Esophagus muscularis mucosa (tissue), 3 donors: ENCODE results near the gene TAS2R1.

Source experiments
- CTCF ChIP-seq, 3 experiments: fragments of 200-600 bp in 2 of 3; fragments of 450-650 bp in 1 of 3; sonication (generic) in 2 of 3; IDR thresholded peaks; one replicate each; pipeline ENCODE4 v1.5.1; 2017 to 2019; ENCODE audit warnings: antibody characterized with exemption in 3 of 3, mild to moderate bottlenecking in 2 of 3, moderate library complexity in 1 of 3
- POLR2AphosphoS5 ChIP-seq, 2 donors: sonication (generic); formaldehyde crosslinking; IDR thresholded peaks; one replicate each; pipeline ENCODE4 v1.6.1; 2017; ENCODE audit warnings: antibody characterized with exemption in 2 of 2

- TF ChIP-seq POLR2AphosphoS5 (IDR thresholded peaks at IDR 0.05) = no peak
- no peak for TF ChIP-seq CTCF (IDR thresholded peaks at IDR 0.05)
Observed at GRCh38 chr5:9624196-9624947, 5.8 kb downstream of the TAS2R1 start.
